Gastrocnemius medialis (tissue), 4 donors: Measurements from ENCODE around the gene ETV6. TPM values are rescaled to one million over a fixed set of nuclear protein-coding genes. Genes with fewer than 3 reads are reported as not detected.
A peak's percentile ranks its signal among the peaks of the same experiment; 100 is the strongest.

ENCODE experiments used
- ATAC-seq, 2 donors: fragments of 150-250 bp; one replicate each; pipeline ENCODE4 v1.9.1; 2016
- DNase-seq, 2 donors: peaks; one replicate each; pipeline ENCODE4 v3.0.0-alpha.2; 2019
- H3K27ac ChIP-seq, 4 donors: fragments of 200-600 bp; sonication (generic); 1 replicate in 1 of 4; 2 replicates in 3 of 4; pipeline ENCODE4 v1.5.1; 2016 to 2018; ENCODE audit warnings: mild to moderate bottlenecking in 2 of 4, moderate library complexity in 1 of 4
- H3K27me3 ChIP-seq, 3 donors: fragments of 200-600 bp; sonication (generic) in 2 of 3; 1 replicate in 1 of 3; 2 replicates in 2 of 3; pipeline versions ENCODE4 v1.5.1 to v1.6.0; 2016 to 2019; ENCODE audit warnings: mild to moderate bottlenecking in 1 of 3, moderate library complexity in 1 of 3
- H3K36me3 ChIP-seq, 2 donors: fragments of 200-600 bp; sonication (generic) in 1 of 2; one replicate each; pipeline ENCODE4 v1.5.1; 2017 to 2018
- H3K4me1 ChIP-seq, 2 donors: fragments of 200-600 bp; sonication (generic) in 1 of 2; one replicate each; pipeline ENCODE4 v1.5.1; 2016 to 2017; ENCODE audit warnings: mild to moderate bottlenecking in 2 of 2
- H3K4me3 ChIP-seq, 4 donors: fragments of 200-600 bp; sonication (generic) in 3 of 4; 1 replicate in 1 of 4; 2 replicates in 3 of 4; pipeline ENCODE4 v1.5.1; 2016 to 2019; ENCODE audit warnings: mild to moderate bottlenecking in 2 of 4
- H3K9me3 ChIP-seq, 3 donors: fragments of 200-600 bp; sonication (generic) in 2 of 3; 1 replicate in 1 of 3; 2 replicates in 2 of 3; pipeline ENCODE4 v1.5.1; 2016 to 2019
- POLR2A ChIP-seq, 2 donors: fragments of 450-650 bp; IDR thresholded peaks; one replicate each; pipeline ENCODE4 v1.6.1; 2017; ENCODE audit warnings: antibody characterized with exemption in 2 of 2, mild to moderate bottlenecking in 2 of 2, moderate library complexity in 2 of 2
- in situ Hi-C, 4 donors: fragments of 200-750 bp; cut with MboI; loops; one replicate each; pipeline versions ENCODE4 v1.15.0 to v1.8.0; 2017; ENCODE audit warnings: low sequenced_read_pairs in 4 of 4
- intact Hi-C: fragments of 100-400 bp; cut with DNase I; formaldehyde crosslinking; loops from one replicate; pipeline ENCODE4 v1.15.1; 2023; ENCODE audit warnings: low total_unique reads
- total RNA-seq, 4 donors: library from RNA; depleted of rRNA; stranded (reverse); fragments of >200 nt; gene quantifications; one replicate each; pipeline versions ENCODE4 v1.1.0 to v1.2.3, GENCODE V29; 2016
- TF ChIP-seq, protein P1 (sequence below), 5 experiments: fragments of 450-650 bp in 3 of 5; fragments of 200-600 bp in 2 of 5; sonication (generic) in 2 of 5; IDR thresholded peaks in 4 of 5; conservative IDR thresholded peaks in 1 of 5; 1 replicate in 4 of 5; 2 replicates in 1 of 5; pipeline ENCODE4 v1.5.1; 2016 to 2019; ENCODE audit warnings: antibody characterized with exemption in 5 of 5, mild to moderate bottlenecking in 3 of 5, moderate library complexity in 3 of 5

The ETV6 gene
- total RNA-seq, 4 donors from 2014 or later, result 2.8 to 5.9 (median 3.3) TPM

- DNase-seq (peak in 1 of 2 donors; percentile 28), ATAC-seq (no peak)
- no peak for TF ChIP-seq POLR2A (IDR thresholded peaks at IDR 0.05)
- TF ChIP-seq, protein P1, sequence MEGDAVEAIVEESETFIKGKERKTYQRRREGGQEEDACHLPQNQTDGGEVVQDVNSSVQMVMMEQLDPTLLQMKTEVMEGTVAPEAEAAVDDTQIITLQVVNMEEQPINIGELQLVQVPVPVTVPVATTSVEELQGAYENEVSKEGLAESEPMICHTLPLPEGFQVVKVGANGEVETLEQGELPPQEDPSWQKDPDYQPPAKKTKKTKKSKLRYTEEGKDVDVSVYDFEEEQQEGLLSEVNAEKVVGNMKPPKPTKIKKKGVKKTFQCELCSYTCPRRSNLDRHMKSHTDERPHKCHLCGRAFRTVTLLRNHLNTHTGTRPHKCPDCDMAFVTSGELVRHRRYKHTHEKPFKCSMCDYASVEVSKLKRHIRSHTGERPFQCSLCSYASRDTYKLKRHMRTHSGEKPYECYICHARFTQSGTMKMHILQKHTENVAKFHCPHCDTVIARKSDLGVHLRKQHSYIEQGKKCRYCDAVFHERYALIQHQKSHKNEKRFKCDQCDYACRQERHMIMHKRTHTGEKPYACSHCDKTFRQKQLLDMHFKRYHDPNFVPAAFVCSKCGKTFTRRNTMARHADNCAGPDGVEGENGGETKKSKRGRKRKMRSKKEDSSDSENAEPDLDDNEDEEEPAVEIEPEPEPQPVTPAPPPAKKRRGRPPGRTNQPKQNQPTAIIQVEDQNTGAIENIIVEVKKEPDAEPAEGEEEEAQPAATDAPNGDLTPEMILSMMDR (IDR thresholded peaks at IDR 0.05 in 4 of 5, conservative IDR thresholded peaks at IDR 0.05 in 1 of 5), result no peak
- Histone ChIP-seq H3K4me3 (peak overlapping the region; percentile 36 to 92 (median 92)), H3K9me3 (no peaks in the 10 kb centered on the region), H3K27ac (peak overlapping the region; percentile 84 to 97 (median 92)), H3K27me3 (no peaks in the 10 kb centered on the region), H3K4me1 (peaks cover 42 to 46% of the 10 kb centered on the region in 2 donors), H3K36me3 (no peaks in the 10 kb centered on the region)
- in situ Hi-C loops (loop anchor here in 1 of 4 donors (10.0 kb wide), 1 partner anchor 212 kb away; no protein-coding TSS in a partner anchor), intact Hi-C loops (loop anchor here (10.0 kb wide), 1 partner anchor 478 kb away; the partner anchor contains the start of gene SMIM10L1)
These were observed 3.0 kb downstream of the ETV6 start for GRCh38 chr12:11652351-11653040.

GRCh38 chr12:11653215-11653753 is 3.8 kb downstream of the ETV6 start:
- in situ Hi-C loops (loop anchor here in 1 of 4 donors (10.0 kb wide), 1 partner anchor 212 kb away; no protein-coding TSS in a partner anchor), intact Hi-C loops (loop anchor here (10.0 kb wide), 1 partner anchor 478 kb away; the partner anchor contains the start of gene SMIM10L1)
- H3K36me3 ChIP-seq, result no peaks in the 10 kb centered on the region
- H3K4me1 ChIP-seq, result peaks cover 42 to 46% of the 10 kb centered on the region in 2 donors
- ATAC-seq (no peak), DNase-seq (no peak)
- no peaks in the 10 kb centered on the region for H3K9me3 ChIP-seq
- TF ChIP-seq, protein P1 (IDR thresholded peaks at IDR 0.05 in 4 of 5, conservative IDR thresholded peaks at IDR 0.05 in 1 of 5), result no peak
- TF ChIP-seq POLR2A (IDR thresholded peaks at IDR 0.05), result no peak
- no peaks in the 10 kb centered on the region for H3K27me3 ChIP-seq
- peak overlapping the region; percentile 84 to 97 (median 92) for H3K27ac ChIP-seq
- H3K4me3 ChIP-seq, result peak overlapping the region in 2 of 4 donors; percentile 36 to 92

GRCh38 chr12:11654338-11654737 is 4.9 kb downstream of the ETV6 start:
- Histone ChIP-seq H3K27ac (peak overlapping the region in 2 of 4 donors; percentile 4 to 23), H3K4me3 (no peak overlapping the region), H3K9me3 (no peaks in the 10 kb centered on the region), H3K27me3 (no peaks in the 10 kb centered on the region), H3K36me3 (no peaks in the 10 kb centered on the region), H3K4me1 (peaks cover 47 to 53% of the 10 kb centered on the region in 2 donors)
- intact Hi-C loops, result loop anchor here (10.0 kb wide), 1 partner anchor 480 kb away; the partner anchor contains the start of gene SMIM10L1
- ATAC-seq (no peak), DNase-seq (no peak)
- TF ChIP-seq, protein P1 (IDR thresholded peaks at IDR 0.05 in 4 of 5, conservative IDR thresholded peaks at IDR 0.05 in 1 of 5), result no peak
- no peak for TF ChIP-seq POLR2A (IDR thresholded peaks at IDR 0.05)
- in situ Hi-C loops, result loop anchor here in 1 of 4 donors (10.0 kb wide), 1 partner anchor 210 kb away; no protein-coding TSS in a partner anchor

DNA sequence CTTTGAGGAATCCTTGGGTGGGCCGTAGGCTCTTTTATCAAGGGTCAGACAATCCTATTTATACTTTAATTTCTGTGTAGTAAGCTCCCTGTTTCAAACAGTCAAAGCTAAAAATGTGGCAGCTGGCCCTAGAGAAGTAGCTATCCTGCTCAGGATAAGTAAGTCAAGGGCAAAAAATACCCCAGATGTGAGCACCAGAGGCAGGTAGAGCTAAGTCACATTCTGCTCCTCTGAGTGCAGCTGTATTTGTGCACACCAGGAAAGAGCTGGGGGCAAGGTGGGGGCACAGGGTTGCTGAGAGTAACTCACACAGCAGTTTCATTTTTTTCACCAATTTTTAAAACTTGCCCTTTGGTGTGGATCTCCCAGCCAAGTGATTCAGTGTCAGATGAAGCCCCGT is 5.3 kb downstream of the ETV6 start:
- H3K4me3 ChIP-seq, result no peak overlapping the region
- intact Hi-C loops (loop anchor here (10.0 kb wide), 1 partner anchor 480 kb away; the partner anchor contains the start of gene SMIM10L1), in situ Hi-C loops (loop anchor here in 1 of 4 donors (10.0 kb wide), 1 partner anchor 210 kb away; no protein-coding TSS in a partner anchor)
- no peaks in the 10 kb centered on the region for H3K9me3 ChIP-seq
- no peaks in the 10 kb centered on the region for H3K27me3 ChIP-seq
- H3K36me3 ChIP-seq, result no peaks in the 10 kb centered on the region
- no peak for DNase-seq
- H3K4me1 ChIP-seq, result peaks cover 47 to 53% of the 10 kb centered on the region in 2 donors
- TF ChIP-seq, protein P1 (IDR thresholded peaks at IDR 0.05 in 4 of 5, conservative IDR thresholded peaks at IDR 0.05 in 1 of 5), result no peak
- TF ChIP-seq POLR2A (IDR thresholded peaks at IDR 0.05), result no peak
- no peak overlapping the region for H3K27ac ChIP-seq
- no peak for ATAC-seq
